K562 (cell line): ENCODE results near the gene RPL3. TPM values are rescaled to one million over a fixed set of nuclear protein-coding genes. Genes with fewer than 3 reads are reported as not detected.
A peak's percentile ranks its signal among the peaks of the same experiment; 100 is the strongest.

Experiments used
- ATAC-seq: fragments of 200-7000 bp; cut with Tn5 transposase; 3 replicates; pipeline ENCODE4 v1.9.1; 2020; ENCODE audit warnings: moderate library complexity
- BruUV-seq: library from RNA; stranded (reverse); fragments of 400-500 nt; replicated peaks from 2 replicates; lab custom pipeline; 2021; lab: Mats Ljungman, UMichigan
- CTCF ChIA-PET: fragments of 300-600 bp; formaldehyde crosslinking; extraction: SDS; loops from one replicate; lab custom pipeline; 2021; ENCODE audit warnings: low intra/inter-chr PET ratio; lab: Yijun Ruan, JAX
- POLR2A ChIA-PET: fragments of 300-600, 350-650 bp; sonication (Branson Sonifier 250); formaldehyde crosslinking; extraction: SDS; loops from one replicate; lab custom pipeline; 2021; ENCODE audit warnings: antibody characterized with exemption, inconsistent platforms; lab: Yijun Ruan, JAX
- DNase-seq, 4 experiments: peaks; one replicate each; pipeline versions ENCODE4 v3.0.0 to v3.0.0-alpha.2; 2011 to 2018; ENCODE audit warnings: low spot score in 3 of 4, mixed read lengths in 3 of 4; ENCODE audit errors: extremely low read depth in 1 of 4
- FAIRE-seq: peaks from 2 replicates; lab custom pipeline; 2011; peaks lifted over from hg19 to GRCh38; lab: Jason Lieb, UNC
- H2AFZ ChIP-seq: 2 replicates; pipeline ENCODE4 v1.6.0; 2011; ENCODE audit warnings: low read depth, low read length, control low read depth, inconsistent platforms
- H3K27ac ChIP-seq: fragments of 200-600 bp; 3 replicates; pipeline ENCODE4 v1.8.0; 2011; ENCODE audit warnings: low read depth, mild to moderate bottlenecking, control low read depth, inconsistent platforms, low read length, moderate library complexity, mixed read lengths; ENCODE audit errors: extremely low read depth
- H3K27me3 ChIP-seq, 2 experiments: fragments of 300-600 bp in 1 of 2; 2 replicates in 1 of 2; 3 replicates in 1 of 2; pipeline versions ENCODE4 v1.6.0 to v1.8.0; 2011; ENCODE audit warnings: inconsistent platforms in 2 of 2, low read length in 2 of 2, mild to moderate bottlenecking in 1 of 2, mixed read lengths in 1 of 2, moderate library complexity in 1 of 2; ENCODE audit not compliant: control insufficient read depth in 2 of 2, insufficient read depth in 2 of 2
- H3K36me3 ChIP-seq: fragments of 300-600 bp; 3 replicates; pipeline ENCODE4 v1.8.0; 2011; ENCODE audit warnings: mild to moderate bottlenecking, low read length, inconsistent platforms; ENCODE audit not compliant: control insufficient read depth, insufficient read depth
- H3K4me1 ChIP-seq, 2 experiments: fragments of 200-600 bp in 1 of 2; replicated peaks in 1 of 2; 2 replicates in 1 of 2; 3 replicates in 1 of 2; pipeline versions ENCODE4 v1.5.1 to v1.8.0; 2011; ENCODE audit warnings: inconsistent platforms in 2 of 2, low read length in 2 of 2, mild to moderate bottlenecking in 1 of 2, mixed read lengths in 1 of 2, moderate library complexity in 1 of 2; ENCODE audit not compliant: control insufficient read depth in 2 of 2, insufficient read depth in 2 of 2
- H3K4me2 ChIP-seq: 2 replicates; pipeline ENCODE4 v1.6.1; 2011; ENCODE audit warnings: low read length, control low read depth, inconsistent platforms, mixed read lengths; ENCODE audit not compliant: insufficient read depth
- H3K4me3 ChIP-seq: fragments of 200-600 bp; sonication (generic), shearing (Covaris generic); 2 replicates; pipeline ENCODE4 v1.5.1; 2016; ENCODE audit warnings: control low read depth, inconsistent platforms
- H3K79me2 ChIP-seq: fragments of 200-600 bp; 3 replicates; pipeline ENCODE4 v1.8.0; 2011; ENCODE audit warnings: low read length, inconsistent platforms; ENCODE audit not compliant: control insufficient read depth, insufficient read depth
- H3K9ac ChIP-seq, 2 experiments: 2 replicates each; pipeline versions ENCODE4 v1.6.0 to v1.6.1; 2011; ENCODE audit warnings: low read depth in 2 of 2, low read length in 2 of 2, control low read depth in 1 of 2, inconsistent platforms in 1 of 2, mild to moderate bottlenecking in 1 of 2, mixed read lengths in 1 of 2; ENCODE audit not compliant: insufficient read depth in 1 of 2
- H3K9me1 ChIP-seq: one replicate; pipeline ENCODE4 v1.6.0; 2011; ENCODE audit warnings: inconsistent platforms, mild to moderate bottlenecking, low read length, moderate library complexity; ENCODE audit not compliant: control insufficient read depth, insufficient read depth
- H3K9me3 ChIP-seq: replicated peaks from 2 replicates; pipeline ENCODE4 v1.5.1; 2011; ENCODE audit warnings: low read depth, low read length, inconsistent platforms; ENCODE audit not compliant: control insufficient read depth, insufficient read depth
- H4K20me1 ChIP-seq: replicated peaks from 2 replicates; pipeline ENCODE4 v1.6.1; 2011; ENCODE audit warnings: low read length, inconsistent platforms, mixed read lengths; ENCODE audit not compliant: control insufficient read depth, insufficient read depth
- BCOR ChIP-seq: fragments of 450-650 bp; IDR thresholded peaks from 2 replicates; pipeline ENCODE4 v1.6.1; 2016
- ESRRA ChIP-seq: fragments of 450-650 bp; IDR thresholded peaks from 2 replicates; pipeline ENCODE4 v1.6.1; 2014; ENCODE audit warnings: low read depth, mild to moderate bottlenecking, moderate library complexity, borderline replicate concordance
- PHF20 ChIP-seq: fragments of 450-650 bp; IDR thresholded peaks from 2 replicates; pipeline ENCODE4 v1.6.1; 2018; ENCODE audit not compliant: partially characterized antibody
- PPARD ChIP-seq: fragments of 250-450 bp; sonication (Bioruptor Pico); IDR thresholded peaks from 2 replicates; pipeline ENCODE4 v1.8.0; 2022; ENCODE audit warnings: inconsistent platforms, mild to moderate bottlenecking, moderate library complexity
- TCF15 ChIP-seq: fragments of 250-450 bp; sonication (Bioruptor Pico); IDR thresholded peaks from 2 replicates; pipeline ENCODE4 v1.8.0; 2022; ENCODE audit warnings: moderate library complexity, mild to moderate bottlenecking, inconsistent platforms
- ZNF121 ChIP-seq: sonication (generic); formaldehyde crosslinking; conservative IDR thresholded peaks from 2 replicates; pipeline ENCODE4 v1.8.0; 2022; ENCODE audit warnings: missing genetic modification reagents
- WGBS: fragments of 100-300 bp; shearing (Covaris generic); methylation state at CpG from one replicate; pipeline ENCODE4 v1.1.6; 2016; ENCODE audit warnings: low coverage, mixed read lengths; ENCODE audit not compliant: insufficient coverage; ENCODE audit errors: missing lambda C conversion rate; 5-methylcytosine and 5-hydroxymethylcytosine counted together
- in situ Hi-C: fragments of 300-500 bp; cut with MboI; formaldehyde crosslinking; loops from 4 replicates; pipeline ENCODE4 v1.15.0; 2018; ENCODE audit warnings: inconsistent platforms, mixed read lengths
- intact Hi-C: fragments of 100-400 bp; cut with micrococcal nuclease; formaldehyde crosslinking; loops from 2 replicates; pipeline ENCODE4 v1.14.2; 2022
- polyA plus RNA-seq, 8 experiments: library from polyadenylated mRNA; depleted of rRNA in 4 of 8; stranded (reverse) in 5 of 8; unstranded in 3 of 8; fragments of >200 nt; fragmentation: Nextera tagmentation in 2 of 8; fragmentation: Illumina TruSeq in 1 of 8; extraction: Ambion mirVana in 2 of 8; extraction: Trizol in 1 of 8; gene quantifications; 2 replicates each; pipeline versions ENCODE4 v1.2.1 to v1.2.3, GENCODE V29; 2011 to 2014; ENCODE audit warnings: inconsistent platforms in 1 of 8, missing spikeins in 1 of 8
- total RNA-seq, 7 experiments: library from RNA; depleted of rRNA in 6 of 7; stranded (reverse); fragments of >200 nt in 6 of 7; fragmentation: Illumina TruSeq in 2 of 7; extraction: Trizol in 2 of 7; gene quantifications; 2 replicates each; pipeline versions ENCODE4 v1.2.1 to v1.2.3, GENCODE V29; 2011 to 2021; ENCODE audit warnings: low replicate concordance in 1 of 7
- TF ChIP-seq, protein P1 (sequence below), 2 experiments: fragments of 450-650 bp in 1 of 2; sonication (generic) in 1 of 2; formaldehyde crosslinking in 1 of 2; IDR thresholded peaks in 1 of 2; conservative IDR thresholded peaks in 1 of 2; 2 replicates each; pipeline versions ENCODE4 v1.6.1 to v1.8.1; 2016 to 2023; ENCODE audit warnings: mild to moderate bottlenecking in 2 of 2, moderate library complexity in 2 of 2, inconsistent platforms in 1 of 2, missing genetic modification reagents in 1 of 2

RPL3 gene
- total and polyA plus RNA-seq, 9 of the 15 experiments (the other 6 are each of a cell fraction or from before 2014, with no cell fraction given): 1,624 to 4,066 (median 2,565) TPM

DNA sequence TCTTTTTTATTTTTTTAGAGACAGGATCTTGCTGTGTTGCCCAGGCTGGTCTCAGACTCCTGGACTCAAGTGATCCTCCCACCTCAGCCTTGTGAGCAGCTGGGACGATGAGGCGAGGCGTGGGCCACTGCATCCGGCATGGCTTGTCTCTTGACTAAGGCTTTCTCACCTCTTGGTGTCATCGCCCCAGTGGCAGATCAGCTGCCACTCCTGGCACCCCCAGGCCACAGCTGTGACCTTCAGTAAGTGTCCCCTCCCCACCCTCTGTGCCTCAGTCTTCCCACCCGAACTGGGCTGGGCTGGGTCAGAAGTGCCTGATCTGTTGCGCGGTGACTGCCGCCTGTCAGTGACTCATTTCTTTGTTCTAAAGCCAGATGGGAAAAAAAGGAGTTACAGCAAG lies 33.9 kb upstream of the RPL3 start:
- Histone ChIP-seq H4K20me1 (no peaks in the 10 kb centered on the region), H3K79me2 (peaks cover 6% of the 10 kb centered on the region; the same call in 1 of the 3 replicates), H3K9me3 (no peaks in the 10 kb centered on the region), H3K27ac (no peak overlapping the region), H3K4me3 (no peak overlapping the region), H2AFZ (no peak overlapping the region), H3K36me3 (no peaks in the 10 kb centered on the region), H3K9ac (peak overlapping the region in 1 of 2 experiments; percentile 78; a peak in 2 of 4 replicates), H3K27me3 (no peaks in the 10 kb centered on the region), H3K4me1 (peaks cover 10 to 47% of the 10 kb centered on the region in 2 experiments; a peak in 4 of 5 replicates), H3K9me1 (no peaks in the 10 kb centered on the region), H3K4me2 (no peak overlapping the region)
- FAIRE-seq (no peak), DNase-seq (no peak), ATAC-seq (no peak)
- intact Hi-C loops: no loop called here
- POLR2A ChIA-PET: interaction anchor here (1.3 to 2.9 kb wide), 3 partner anchors 9 to 37 kb away, joined by 3 to 10 read pairs (median 4); no protein-coding TSS in a partner anchor
- no TSS peak for BruUV-seq
- CTCF ChIA-PET: no interaction called here
- 23% methylated on average over 5 of the region's 9 CpGs for WGBS
- in situ Hi-C loops: no loop called here
- TF ChIP-seq TCF15 (CRISPR knock-in tag) (no peak), PPARD (CRISPR knock-in tag) (no peak), ZNF121 (CRISPR knock-in tag) (peak; percentile 91), PHF20 (no peak), BCOR (no peak), ESRRA (peak; percentile 30; the same call in 1 of the 2 replicates)
- TF ChIP-seq, protein P1, sequence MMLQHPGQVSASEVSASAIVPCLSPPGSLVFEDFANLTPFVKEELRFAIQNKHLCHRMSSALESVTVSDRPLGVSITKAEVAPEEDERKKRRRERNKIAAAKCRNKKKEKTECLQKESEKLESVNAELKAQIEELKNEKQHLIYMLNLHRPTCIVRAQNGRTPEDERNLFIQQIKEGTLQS (IDR thresholded peaks at IDR 0.05): 0 out of 2 replicates have a peak, but pooled peaks have one; percentile 8
- TF ChIP-seq, protein P1 (CRISPR knock-in tag; conservative IDR thresholded peaks at IDR 0.05): no peak
